Measurements from ENCODE around the gene PIN1.
A peak's percentile ranks its signal among the peaks of the same experiment; 100 is the strongest.
"Not testable (repeated sequence)": the region's sequence is repeated elsewhere in the genome, so short reads cannot be mapped to it uniquely, and the experiment has no call there.

Gene PIN1

GRCh38 chr19:9836021-9836420 is 903 bp downstream of the PIN1 start:
- Histone ChIP-seq H3K9ac (ENCODE audit: low read depth in 1 of 2, low read length in 2 of 2) (peak overlapping the region in 1 of 2 donors; percentile 65), H3K27me3 (ENCODE audit: control insufficient read depth in 2 of 2, insufficient read depth in 2 of 2, low read length in 2 of 2) (no peaks in the 10 kb centered on the region), H3K9me3 (ENCODE audit: control insufficient read depth in 2 of 2, low read length in 2 of 2) (no peaks in the 10 kb centered on the region), H3K27ac (ENCODE audit: low read depth in 2 of 2, low read length in 2 of 2) (no peak overlapping the region), H3K4me3 (ENCODE audit: low read length in 2 of 2) (peak overlapping the region; percentile 86 to 90), H3K4me1 (ENCODE audit: control insufficient read depth in 2 of 2, insufficient read depth in 2 of 2, low read length in 2 of 2) (peaks cover 10 to 12% of the 10 kb centered on the region in 2 donors), H3K36me3 (ENCODE audit: control insufficient read depth in 2 of 2, insufficient read depth in 2 of 2, low read length in 2 of 2) (peaks cover 6 to 21% of the 10 kb centered on the region in 2 donors)

- H3K36me3 ChIP-seq (ENCODE audit: control insufficient read depth in 2 of 2, insufficient read depth in 2 of 2, low read length in 2 of 2): peaks cover 25 to 42% of the 10 kb centered on the region in 2 donors
Observed at GRCh38 chr19:9838324-9838723, 3.2 kb downstream of the PIN1 start.

GRCh38 chr19:9839415-9839814 is 4.3 kb downstream of the PIN1 start:
- peaks cover 10 to 12% of the 10 kb centered on the region in 2 donors for H3K4me1 ChIP-seq (ENCODE audit: control insufficient read depth in 2 of 2, insufficient read depth in 2 of 2, low read length in 2 of 2)
- peaks cover 32 to 52% of the 10 kb centered on the region in 2 donors for H3K36me3 ChIP-seq (ENCODE audit: control insufficient read depth in 2 of 2, insufficient read depth in 2 of 2, low read length in 2 of 2)
- no peak overlapping the region for H3K9ac ChIP-seq (ENCODE audit: low read depth in 1 of 2, low read length in 2 of 2)
- no peaks in the 10 kb centered on the region for H3K27me3 ChIP-seq (ENCODE audit: control insufficient read depth in 2 of 2, insufficient read depth in 2 of 2, low read length in 2 of 2)
- no peaks in the 10 kb centered on the region for H3K9me3 ChIP-seq (ENCODE audit: control insufficient read depth in 2 of 2, low read length in 2 of 2)
- no peak overlapping the region for H3K4me3 ChIP-seq (ENCODE audit: low read length in 2 of 2)
- H3K27ac ChIP-seq (ENCODE audit: low read depth in 2 of 2, low read length in 2 of 2): no peak overlapping the region

More at GRCh38 chr19:9838324-9838723, 3.2 kb downstream of the PIN1 start:
- H3K4me1 ChIP-seq (ENCODE audit: control insufficient read depth in 2 of 2, insufficient read depth in 2 of 2, low read length in 2 of 2): peaks cover 10 to 12% of the 10 kb centered on the region in 2 donors
- no peaks in the 10 kb centered on the region for H3K27me3 ChIP-seq (ENCODE audit: control insufficient read depth in 2 of 2, insufficient read depth in 2 of 2, low read length in 2 of 2)
- no peak overlapping the region for H3K27ac ChIP-seq (ENCODE audit: low read depth in 2 of 2, low read length in 2 of 2)
- no peak overlapping the region for H3K9ac ChIP-seq (ENCODE audit: low read depth in 1 of 2, low read length in 2 of 2)
- no peaks in the 10 kb centered on the region for H3K9me3 ChIP-seq (ENCODE audit: control insufficient read depth in 2 of 2, low read length in 2 of 2)
- H3K4me3 ChIP-seq (ENCODE audit: low read length in 2 of 2): no peak overlapping the region

- H3K27ac ChIP-seq (ENCODE audit: low read depth in 2 of 2, low read length in 2 of 2): no peak overlapping the region
- no peak overlapping the region for H3K9ac ChIP-seq (ENCODE audit: low read depth in 1 of 2, low read length in 2 of 2)
- peaks cover 62 to 72% of the 10 kb centered on the region in 2 donors for H3K36me3 ChIP-seq (ENCODE audit: control insufficient read depth in 2 of 2, insufficient read depth in 2 of 2, low read length in 2 of 2)
Observed at GRCh38 chr19:9842834-9843625, 7.9 kb downstream of the PIN1 start.

GRCh38 chr19:9843626-9844273 is 8.6 kb downstream of the PIN1 start:
- H3K4me3 ChIP-seq (ENCODE audit: low read length in 2 of 2); H3K4me1 ChIP-seq (ENCODE audit: control insufficient read depth in 2 of 2, insufficient read depth in 2 of 2, low read length in 2 of 2); H3K27me3 ChIP-seq (ENCODE audit: control insufficient read depth in 2 of 2, insufficient read depth in 2 of 2, low read length in 2 of 2); H3K9me3 ChIP-seq (ENCODE audit: control insufficient read depth in 2 of 2, low read length in 2 of 2); H3K27ac ChIP-seq (ENCODE audit: low read depth in 2 of 2, low read length in 2 of 2); H3K9ac ChIP-seq (ENCODE audit: low read depth in 1 of 2, low read length in 2 of 2): not testable (repeated sequence)
- peaks cover 67 to 73% of the 10 kb centered on the region in 2 donors for H3K36me3 ChIP-seq (ENCODE audit: control insufficient read depth in 2 of 2, insufficient read depth in 2 of 2, low read length in 2 of 2)

More at GRCh38 chr19:9842834-9843625, 7.9 kb downstream of the PIN1 start:
- H3K9me3 ChIP-seq (ENCODE audit: control insufficient read depth in 2 of 2, low read length in 2 of 2): no peaks in the 10 kb centered on the region
- no peak overlapping the region for H3K4me3 ChIP-seq (ENCODE audit: low read length in 2 of 2)
- H3K4me1 ChIP-seq (ENCODE audit: control insufficient read depth in 2 of 2, insufficient read depth in 2 of 2, low read length in 2 of 2): no peaks in the 10 kb centered on the region
- no peaks in the 10 kb centered on the region for H3K27me3 ChIP-seq (ENCODE audit: control insufficient read depth in 2 of 2, insufficient read depth in 2 of 2, low read length in 2 of 2)

GRCh38 chr19:9847087-9847671 is 12.1 kb downstream of the PIN1 start:
- Histone ChIP-seq H3K4me3 (ENCODE audit: low read length in 2 of 2) (no peak overlapping the region), H3K36me3 (ENCODE audit: control insufficient read depth in 2 of 2, insufficient read depth in 2 of 2, low read length in 2 of 2) (peaks cover 45 to 54% of the 10 kb centered on the region in 2 donors), H3K4me1 (ENCODE audit: control insufficient read depth in 2 of 2, insufficient read depth in 2 of 2, low read length in 2 of 2) (no peaks in the 10 kb centered on the region), H3K27ac (ENCODE audit: low read depth in 2 of 2, low read length in 2 of 2) (no peak overlapping the region), H3K27me3 (ENCODE audit: control insufficient read depth in 2 of 2, insufficient read depth in 2 of 2, low read length in 2 of 2) (no peaks in the 10 kb centered on the region), H3K9ac (ENCODE audit: low read depth in 1 of 2, low read length in 2 of 2) (no peak overlapping the region), H3K9me3 (ENCODE audit: control insufficient read depth in 2 of 2, low read length in 2 of 2) (no peaks in the 10 kb centered on the region)

GRCh38 chr19:9848060-9848459 is 12.9 kb downstream of the PIN1 start:
- Histone ChIP-seq H3K27me3 (ENCODE audit: control insufficient read depth in 2 of 2, insufficient read depth in 2 of 2, low read length in 2 of 2) (no peaks in the 10 kb centered on the region), H3K36me3 (ENCODE audit: control insufficient read depth in 2 of 2, insufficient read depth in 2 of 2, low read length in 2 of 2) (peaks cover 36 to 45% of the 10 kb centered on the region in 2 donors), H3K4me1 (ENCODE audit: control insufficient read depth in 2 of 2, insufficient read depth in 2 of 2, low read length in 2 of 2) (no peaks in the 10 kb centered on the region), H3K27ac (ENCODE audit: low read depth in 2 of 2, low read length in 2 of 2) (no peak overlapping the region), H3K9me3 (ENCODE audit: control insufficient read depth in 2 of 2, low read length in 2 of 2) (no peaks in the 10 kb centered on the region), H3K9ac (ENCODE audit: low read depth in 1 of 2, low read length in 2 of 2) (no peak overlapping the region), H3K4me3 (ENCODE audit: low read length in 2 of 2) (no peak overlapping the region)

- Histone ChIP-seq H3K9me3 (ENCODE audit: control insufficient read depth in 2 of 2, low read length in 2 of 2) (no peaks in the 10 kb centered on the region), H3K4me1 (ENCODE audit: control insufficient read depth in 2 of 2, insufficient read depth in 2 of 2, low read length in 2 of 2) (no peaks in the 10 kb centered on the region), H3K4me3 (ENCODE audit: low read length in 2 of 2) (no peak overlapping the region), H3K36me3 (ENCODE audit: control insufficient read depth in 2 of 2, insufficient read depth in 2 of 2, low read length in 2 of 2) (peaks cover 30 to 40% of the 10 kb centered on the region in 2 donors), H3K27ac (ENCODE audit: low read depth in 2 of 2, low read length in 2 of 2) (no peak overlapping the region), H3K9ac (ENCODE audit: low read depth in 1 of 2, low read length in 2 of 2) (no peak overlapping the region), H3K27me3 (ENCODE audit: control insufficient read depth in 2 of 2, insufficient read depth in 2 of 2, low read length in 2 of 2) (no peaks in the 10 kb centered on the region)
Observed at GRCh38 chr19:9848762-9849161, 13.6 kb downstream of the PIN1 start.

- Histone ChIP-seq H3K9ac (ENCODE audit: low read depth in 1 of 2, low read length in 2 of 2) (no peak overlapping the region), H3K27me3 (ENCODE audit: control insufficient read depth in 2 of 2, insufficient read depth in 2 of 2, low read length in 2 of 2) (no peaks in the 10 kb centered on the region), H3K27ac (ENCODE audit: low read depth in 2 of 2, low read length in 2 of 2) (no peak overlapping the region), H3K36me3 (ENCODE audit: control insufficient read depth in 2 of 2, insufficient read depth in 2 of 2, low read length in 2 of 2) (peaks cover 20 to 31% of the 10 kb centered on the region in 2 donors), H3K9me3 (ENCODE audit: control insufficient read depth in 2 of 2, low read length in 2 of 2) (no peaks in the 10 kb centered on the region), H3K4me1 (ENCODE audit: control insufficient read depth in 2 of 2, insufficient read depth in 2 of 2, low read length in 2 of 2) (no peaks in the 10 kb centered on the region), H3K4me3 (ENCODE audit: low read length in 2 of 2) (no peak overlapping the region)
Observed at GRCh38 chr19:9849791-9850190, 14.7 kb downstream of the PIN1 start.
